Ishikawa (cell line): Measurements from ENCODE around the gene SH3BP4.

Source experiments
- CEBPB ChIP-seq: IDR thresholded peaks from 2 replicates; pipeline ENCODE4 v1.6.1; 2012
- CREB1 ChIP-seq: IDR thresholded peaks from 2 replicates; pipeline ENCODE4 v1.6.1; 2012; ENCODE audit warnings: low read depth
- EP300 ChIP-seq: IDR thresholded peaks from 2 replicates; pipeline ENCODE4 v1.6.1; 2012; ENCODE audit warnings: borderline replicate concordance
- FOXM1 ChIP-seq: IDR thresholded peaks from 2 replicates; pipeline ENCODE4 v1.6.1; 2012; ENCODE audit warnings: low read depth, borderline replicate concordance
- MAX ChIP-seq: IDR thresholded peaks from 2 replicates; pipeline ENCODE4 v1.6.1; 2012
- RAD21 ChIP-seq: IDR thresholded peaks from 2 replicates; pipeline ENCODE4 v1.6.1; 2012; ENCODE audit warnings: low read depth
- REST ChIP-seq: IDR thresholded peaks from 2 replicates; pipeline ENCODE4 v1.6.1; 2012; ENCODE audit warnings: low read depth, mild to moderate bottlenecking
- TAF1 ChIP-seq: IDR thresholded peaks from 2 replicates; pipeline ENCODE4 v1.6.1; 2012; ENCODE audit warnings: low read depth, mild to moderate bottlenecking
- TEAD4 ChIP-seq: IDR thresholded peaks from 2 replicates; pipeline ENCODE4 v1.6.1; 2012

- TF ChIP-seq CREB1: no peak
- no peak for TF ChIP-seq TAF1
- no peak for TF ChIP-seq TEAD4
- TF ChIP-seq MAX: no peak
- no peak for TF ChIP-seq REST
- TF ChIP-seq CEBPB: no peak
- TF ChIP-seq EP300: no peak
- TF ChIP-seq FOXM1: no peak
- no peak for TF ChIP-seq RAD21
These were observed 100.9 kb downstream of the SH3BP4 start for GRCh38 chr2:235052514-235053354.
